HK-2 (cell line): ENCODE data around the gene HIVEP2.

ENCODE experiments used
- DNase-seq: peaks from one replicate; pipeline ENCODE4 v3.0.0-alpha.2; 2018; ENCODE audit not compliant: unreplicated experiment

The HIVEP2 gene

GRCh38 chr6:142841915-142842314 is 103.1 kb downstream of the HIVEP2 start:
- DNase-seq, result no peak

- no peak for DNase-seq
These were observed 105.3 kb downstream of the HIVEP2 start for GRCh38 chr6:142839686-142840040.

- no peak for DNase-seq
These were observed 105.9 kb downstream of the HIVEP2 start for GRCh38 chr6:142838821-142839685.

GRCh38 chr6:142835787-142836535 is 109.0 kb downstream of the HIVEP2 start:
- no peak for DNase-seq

GRCh38 chr6:142834853-142835252 is 110.1 kb downstream of the HIVEP2 start:
- no peak for DNase-seq

- no peak for DNase-seq
These were observed 111.2 kb downstream of the HIVEP2 start for GRCh38 chr6:142833798-142834197.

GRCh38 chr6:142833054-142833453 is 111.9 kb downstream of the HIVEP2 start:
- peak; percentile 33 for DNase-seq

GRCh38 chr6:142830807-142831206 is 114.2 kb downstream of the HIVEP2 start:
- DNase-seq, result no peak

- no peak for DNase-seq
These were observed 114.8 kb downstream of the HIVEP2 start for GRCh38 chr6:142830116-142830710.

GRCh38 chr6:142829556-142829955 is 115.4 kb downstream of the HIVEP2 start:
- DNase-seq, result no peak

GRCh38 chr6:142827991-142828390 is 117.0 kb downstream of the HIVEP2 start:
- no peak for DNase-seq

- DNase-seq, result no peak
These were observed 117.6 kb downstream of the HIVEP2 start for GRCh38 chr6:142827369-142827768.

- DNase-seq, result no peak
These were observed 119.2 kb downstream of the HIVEP2 start for GRCh38 chr6:142825760-142826159.

- no peak for DNase-seq
These were observed 120.5 kb downstream of the HIVEP2 start for GRCh38 chr6:142824426-142824825.

GRCh38 chr6:142823256-142823902 is 121.6 kb downstream of the HIVEP2 start:
- DNase-seq, result no peak

GRCh38 chr6:142822842-142823241 is 122.1 kb downstream of the HIVEP2 start:
- no peak for DNase-seq

- no peak for DNase-seq
These were observed 122.6 kb downstream of the HIVEP2 start for GRCh38 chr6:142822383-142822782.

- no peak for DNase-seq
These were observed 123.1 kb downstream of the HIVEP2 start for GRCh38 chr6:142821860-142822259.

- no peak for DNase-seq
These were observed 123.7 kb downstream of the HIVEP2 start for GRCh38 chr6:142821164-142821716.

GRCh38 chr6:142820338-142821051 is 124.5 kb downstream of the HIVEP2 start:
- DNase-seq, result no peak
